HL-60 (cell line): ENCODE results near the gene CCDC117.

Source experiments
- DNase-seq, 2 experiments: peaks; one replicate each; pipeline ENCODE4 v3.0.0-alpha.2; 2010 to 2020; ENCODE audit warnings: low read depth in 1 of 2, low spot score in 1 of 2
- H3K27ac ChIP-seq: fragments of 250-450 bp; sonication (Bioruptor Pico); replicated peaks from 2 replicates; pipeline ENCODE4 v1.5.1; 2020; ENCODE audit warnings: mild to moderate bottlenecking, moderate library complexity
- H3K27me3 ChIP-seq: fragments of 250-450 bp; sonication (Bioruptor Pico); 2 replicates; pipeline ENCODE4 v1.5.1; 2021; ENCODE audit warnings: mild to moderate bottlenecking, moderate library complexity; ENCODE audit not compliant: insufficient read depth, poor library complexity, severe bottlenecking
- H3K4me3 ChIP-seq: replicated peaks from 2 replicates; pipeline ENCODE4 v1.5.1; 2011; ENCODE audit warnings: mild to moderate bottlenecking, control low read depth, low read length; ENCODE audit not compliant: insufficient read depth
- CTCF ChIP-seq: IDR thresholded peaks from one replicate; pipeline ENCODE4 v1.5.1; 2011; ENCODE audit warnings: low read length, control low read depth, inconsistent platforms; ENCODE audit not compliant: insufficient read depth
- GABPA ChIP-seq: IDR thresholded peaks from 2 replicates; pipeline ENCODE4 v1.6.1; 2012; ENCODE audit warnings: low read depth
- POLR2AphosphoS5 ChIP-seq: IDR thresholded peaks from 2 replicates; pipeline ENCODE4 v1.6.1; 2012; ENCODE audit warnings: low read depth
- SPI1 ChIP-seq: IDR thresholded peaks from 2 replicates; pipeline ENCODE4 v1.6.1; 2012; ENCODE audit warnings: low read depth, mild to moderate bottlenecking, borderline replicate concordance
- TF ChIP-seq, protein P1 (sequence below): IDR thresholded peaks from 2 replicates; pipeline ENCODE4 v1.6.1; 2012; ENCODE audit warnings: low read depth; ENCODE audit not compliant: insufficient replicate concordance

Gene CCDC117

DNA sequence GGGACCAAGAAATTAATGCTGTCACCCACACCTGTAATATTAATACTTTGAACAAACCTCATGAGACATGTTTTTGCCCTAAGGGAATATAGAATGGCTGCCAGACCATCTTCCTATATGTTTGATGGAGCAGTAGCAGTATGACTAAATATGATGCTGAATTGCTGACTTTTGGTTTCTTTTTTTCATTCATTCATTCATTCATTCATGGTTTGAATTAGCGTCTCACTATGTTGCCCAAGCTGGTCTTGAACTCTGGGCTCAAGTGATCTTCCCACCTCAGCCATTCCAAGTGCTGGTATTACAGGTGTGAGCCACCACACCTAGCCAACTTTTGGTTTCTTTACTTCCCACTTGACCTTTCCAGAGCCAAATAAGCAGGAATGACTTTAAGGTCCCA, 7.8 kb downstream of the CCDC117 start:
- TF ChIP-seq, protein P1, sequence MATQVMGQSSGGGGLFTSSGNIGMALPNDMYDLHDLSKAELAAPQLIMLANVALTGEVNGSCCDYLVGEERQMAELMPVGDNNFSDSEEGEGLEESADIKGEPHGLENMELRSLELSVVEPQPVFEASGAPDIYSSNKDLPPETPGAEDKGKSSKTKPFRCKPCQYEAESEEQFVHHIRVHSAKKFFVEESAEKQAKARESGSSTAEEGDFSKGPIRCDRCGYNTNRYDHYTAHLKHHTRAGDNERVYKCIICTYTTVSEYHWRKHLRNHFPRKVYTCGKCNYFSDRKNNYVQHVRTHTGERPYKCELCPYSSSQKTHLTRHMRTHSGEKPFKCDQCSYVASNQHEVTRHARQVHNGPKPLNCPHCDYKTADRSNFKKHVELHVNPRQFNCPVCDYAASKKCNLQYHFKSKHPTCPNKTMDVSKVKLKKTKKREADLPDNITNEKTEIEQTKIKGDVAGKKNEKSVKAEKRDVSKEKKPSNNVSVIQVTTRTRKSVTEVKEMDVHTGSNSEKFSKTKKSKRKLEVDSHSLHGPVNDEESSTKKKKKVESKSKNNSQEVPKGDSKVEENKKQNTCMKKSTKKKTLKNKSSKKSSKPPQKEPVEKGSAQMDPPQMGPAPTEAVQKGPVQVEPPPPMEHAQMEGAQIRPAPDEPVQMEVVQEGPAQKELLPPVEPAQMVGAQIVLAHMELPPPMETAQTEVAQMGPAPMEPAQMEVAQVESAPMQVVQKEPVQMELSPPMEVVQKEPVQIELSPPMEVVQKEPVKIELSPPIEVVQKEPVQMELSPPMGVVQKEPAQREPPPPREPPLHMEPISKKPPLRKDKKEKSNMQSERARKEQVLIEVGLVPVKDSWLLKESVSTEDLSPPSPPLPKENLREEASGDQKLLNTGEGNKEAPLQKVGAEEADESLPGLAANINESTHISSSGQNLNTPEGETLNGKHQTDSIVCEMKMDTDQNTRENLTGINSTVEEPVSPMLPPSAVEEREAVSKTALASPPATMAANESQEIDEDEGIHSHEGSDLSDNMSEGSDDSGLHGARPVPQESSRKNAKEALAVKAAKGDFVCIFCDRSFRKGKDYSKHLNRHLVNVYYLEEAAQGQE, result no peak
- TF ChIP-seq POLR2AphosphoS5 (no peak), GABPA (no peak), CTCF (no peak)
- Histone ChIP-seq H3K4me3 (no peak overlapping the region), H3K27ac (no peak overlapping the region), H3K27me3 (no peaks in the 10 kb centered on the region)
- no peak for DNase-seq

- TF ChIP-seq SPI1 (peak; percentile 63), GABPA (no peak)
- DNase-seq, result peak in 1 of 2 experiments; percentile 19
Measured at GRCh38 chr22:28783786-28784671, 11.5 kb downstream of the CCDC117 start.

DNA sequence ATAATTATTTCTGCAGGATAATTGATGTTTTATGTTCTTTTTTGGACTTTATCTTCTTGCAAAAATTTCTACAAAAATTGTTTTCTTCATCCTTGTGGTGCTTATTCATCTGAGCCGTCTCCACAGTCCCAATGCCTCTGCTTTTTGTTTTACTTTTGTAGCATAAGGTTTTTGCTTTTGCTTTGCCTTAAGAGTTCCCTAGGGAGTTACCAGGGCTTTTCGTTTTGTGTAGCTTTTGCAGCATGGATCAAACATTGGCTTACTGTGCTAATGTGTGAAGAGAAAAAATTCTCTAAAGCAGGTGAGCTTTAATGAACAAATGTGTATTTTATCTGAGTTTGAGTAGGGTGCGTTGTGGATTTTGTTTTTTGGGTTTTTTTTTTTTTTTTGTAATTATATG, 16.1 kb downstream of the CCDC117 start:
- no peaks in the 10 kb centered on the region for H3K27me3 ChIP-seq

More at GRCh38 chr22:28783786-28784671, 11.5 kb downstream of the CCDC117 start:
- Histone ChIP-seq H3K4me3 (no peak overlapping the region), H3K27me3 (no peaks in the 10 kb centered on the region), H3K27ac (peak overlapping the region; percentile 9; the same call in 1 of the 2 replicates)

More for the DNA sequence above, 16.1 kb downstream of the CCDC117 start:
- H3K4me3 ChIP-seq, result no peak overlapping the region
- H3K27ac ChIP-seq, result no peak overlapping the region
- TF ChIP-seq GABPA, result no peak
- TF ChIP-seq CTCF, result no peak
- TF ChIP-seq, protein P1, result no peak
- TF ChIP-seq SPI1, result no peak
- TF ChIP-seq POLR2AphosphoS5, result no peak
- no peak for DNase-seq
